Measurements from ENCODE around the gene SH3BGRL2.

Gene SH3BGRL2

DNA sequence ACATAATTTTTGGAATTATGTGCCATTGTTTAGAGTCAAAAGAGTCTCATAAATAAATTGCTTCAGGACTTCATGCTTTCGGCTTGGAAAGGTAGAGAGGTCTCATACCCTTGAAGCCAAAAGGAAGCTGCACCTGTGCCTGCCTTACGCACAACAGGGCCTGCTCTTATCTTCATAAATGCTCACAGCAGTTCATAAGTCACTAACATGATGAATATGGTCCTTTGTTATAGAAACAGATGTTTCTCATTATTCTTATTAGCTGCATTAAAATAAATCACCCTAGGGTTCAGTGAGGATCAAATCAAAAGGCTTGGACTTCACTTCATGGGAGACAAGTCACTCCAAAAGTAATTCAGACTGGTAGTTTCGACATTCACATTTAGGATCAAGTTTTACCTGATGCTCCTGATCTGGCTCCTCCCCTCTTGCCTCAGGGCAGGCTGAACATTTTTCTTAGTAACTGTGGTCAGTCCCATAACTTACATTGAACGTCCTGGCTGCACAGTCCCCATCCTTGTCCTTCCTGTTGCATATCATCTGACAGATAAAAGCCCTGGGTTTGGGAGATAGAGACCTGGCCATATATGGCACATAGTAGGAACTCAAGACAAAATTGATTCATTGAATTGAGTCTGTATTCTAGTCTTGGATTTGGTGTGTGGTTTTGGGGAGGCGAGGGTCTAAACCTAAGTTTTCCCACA lies 20.7 kb upstream of the SH3BGRL2 start:
- H3K4me3 ChIP-seq (ENCODE audit: low read depth, low read length): no peak overlapping the region
- DNase-seq: no peak
- in situ Hi-C loops (cut with HindIII; ENCODE audit: low pct_ligation_motif_present, low sequenced_read_pairs): no loop called here
- no peaks in the 10 kb centered on the region for H3K27me3 ChIP-seq (replicated peaks)
- no peaks in the 10 kb centered on the region for H3K36me3 ChIP-seq (replicated peaks)
- TF ChIP-seq, protein P1, sequence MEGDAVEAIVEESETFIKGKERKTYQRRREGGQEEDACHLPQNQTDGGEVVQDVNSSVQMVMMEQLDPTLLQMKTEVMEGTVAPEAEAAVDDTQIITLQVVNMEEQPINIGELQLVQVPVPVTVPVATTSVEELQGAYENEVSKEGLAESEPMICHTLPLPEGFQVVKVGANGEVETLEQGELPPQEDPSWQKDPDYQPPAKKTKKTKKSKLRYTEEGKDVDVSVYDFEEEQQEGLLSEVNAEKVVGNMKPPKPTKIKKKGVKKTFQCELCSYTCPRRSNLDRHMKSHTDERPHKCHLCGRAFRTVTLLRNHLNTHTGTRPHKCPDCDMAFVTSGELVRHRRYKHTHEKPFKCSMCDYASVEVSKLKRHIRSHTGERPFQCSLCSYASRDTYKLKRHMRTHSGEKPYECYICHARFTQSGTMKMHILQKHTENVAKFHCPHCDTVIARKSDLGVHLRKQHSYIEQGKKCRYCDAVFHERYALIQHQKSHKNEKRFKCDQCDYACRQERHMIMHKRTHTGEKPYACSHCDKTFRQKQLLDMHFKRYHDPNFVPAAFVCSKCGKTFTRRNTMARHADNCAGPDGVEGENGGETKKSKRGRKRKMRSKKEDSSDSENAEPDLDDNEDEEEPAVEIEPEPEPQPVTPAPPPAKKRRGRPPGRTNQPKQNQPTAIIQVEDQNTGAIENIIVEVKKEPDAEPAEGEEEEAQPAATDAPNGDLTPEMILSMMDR (IDR thresholded peaks at IDR 0.05; ENCODE audit: low read depth, low read length, missing control alignments): no peak
- H3K27ac ChIP-seq: no peak overlapping the region

DNA sequence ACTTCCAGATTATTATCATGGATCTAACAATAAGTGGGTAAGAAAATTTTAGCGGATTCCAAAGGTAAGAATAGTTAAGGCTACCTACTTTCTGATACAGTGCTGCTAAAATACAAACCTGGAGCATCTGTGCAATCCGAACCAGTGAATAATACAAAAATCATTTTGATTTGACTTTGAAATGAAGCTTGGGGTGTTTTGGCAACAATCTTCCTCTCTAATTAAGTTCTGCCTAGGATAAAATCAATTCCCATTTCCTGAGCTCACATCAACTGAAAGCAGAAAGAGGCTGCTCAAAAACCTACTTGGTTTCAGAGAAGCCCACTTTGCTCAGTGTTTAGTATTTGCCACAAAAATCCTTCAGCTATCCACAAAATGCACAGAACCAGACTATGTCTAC lies 18.7 kb upstream of the SH3BGRL2 start:
- TF ChIP-seq, protein P1 (IDR thresholded peaks at IDR 0.05; ENCODE audit: low read depth, low read length, missing control alignments): no peak
- Histone ChIP-seq H3K4me3 (ENCODE audit: low read depth, low read length) (no peak overlapping the region), H3K27ac (no peak overlapping the region), H3K27me3 (replicated peaks) (no peaks in the 10 kb centered on the region), H3K36me3 (replicated peaks) (no peaks in the 10 kb centered on the region)
- no peak for DNase-seq
- in situ Hi-C loops (cut with HindIII; ENCODE audit: low pct_ligation_motif_present, low sequenced_read_pairs): no loop called here

DNA sequence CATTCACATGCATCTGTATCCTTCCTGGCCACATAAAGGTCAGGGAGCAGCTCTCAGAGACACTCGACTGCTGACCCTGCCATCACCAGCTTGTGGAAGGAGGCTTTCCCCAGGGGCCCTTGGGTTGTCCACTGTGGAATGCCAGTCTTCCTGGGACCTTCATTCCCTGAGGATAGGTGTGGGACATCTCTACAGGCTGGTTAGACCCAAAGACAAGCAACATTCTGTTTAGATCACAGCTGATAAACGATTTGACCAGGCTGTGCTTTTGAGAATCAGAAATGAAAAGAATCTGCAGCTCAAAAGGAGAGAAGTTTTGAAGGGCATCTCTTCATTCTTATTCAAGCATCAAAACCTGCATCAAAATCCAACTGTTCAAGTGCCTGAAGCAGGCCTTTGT lies 18.2 kb upstream of the SH3BGRL2 start:
- Histone ChIP-seq H3K36me3 (replicated peaks) (no peaks in the 10 kb centered on the region), H3K27me3 (replicated peaks) (no peaks in the 10 kb centered on the region), H3K4me3 (ENCODE audit: low read depth, low read length) (no peak overlapping the region), H3K27ac (no peak overlapping the region)
- in situ Hi-C loops (cut with HindIII; ENCODE audit: low pct_ligation_motif_present, low sequenced_read_pairs): no loop called here
- TF ChIP-seq, protein P1 (IDR thresholded peaks at IDR 0.05; ENCODE audit: low read depth, low read length, missing control alignments): no peak
- DNase-seq: no peak

DNA sequence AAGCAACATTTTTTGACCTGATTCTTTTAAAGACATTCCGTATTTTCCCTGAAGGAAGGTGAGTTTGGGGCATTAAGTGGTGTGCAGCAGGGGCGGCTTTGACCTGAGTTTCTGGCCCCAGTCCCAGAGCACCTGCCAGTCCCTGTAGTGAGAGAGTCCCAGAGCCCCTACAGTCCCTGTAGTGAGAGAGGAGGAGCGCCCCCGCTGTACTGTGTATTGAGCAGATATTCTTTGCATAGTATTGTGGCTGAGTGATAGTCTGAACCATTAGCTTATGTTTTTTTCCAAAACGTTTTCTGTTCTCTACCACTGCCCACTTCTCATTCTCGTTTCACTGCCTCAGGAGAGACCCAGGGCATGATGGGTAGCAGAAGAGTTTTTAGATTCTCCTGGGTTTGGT lies 17.2 kb upstream of the SH3BGRL2 start:
- Histone ChIP-seq H3K4me3 (ENCODE audit: low read depth, low read length) (no peak overlapping the region), H3K36me3 (replicated peaks) (no peaks in the 10 kb centered on the region), H3K27ac (no peak overlapping the region), H3K27me3 (replicated peaks) (no peaks in the 10 kb centered on the region)
- TF ChIP-seq, protein P1 (IDR thresholded peaks at IDR 0.05; ENCODE audit: low read depth, low read length, missing control alignments): no peak
- in situ Hi-C loops (cut with HindIII; ENCODE audit: low pct_ligation_motif_present, low sequenced_read_pairs): no loop called here
- DNase-seq: no peak

DNA sequence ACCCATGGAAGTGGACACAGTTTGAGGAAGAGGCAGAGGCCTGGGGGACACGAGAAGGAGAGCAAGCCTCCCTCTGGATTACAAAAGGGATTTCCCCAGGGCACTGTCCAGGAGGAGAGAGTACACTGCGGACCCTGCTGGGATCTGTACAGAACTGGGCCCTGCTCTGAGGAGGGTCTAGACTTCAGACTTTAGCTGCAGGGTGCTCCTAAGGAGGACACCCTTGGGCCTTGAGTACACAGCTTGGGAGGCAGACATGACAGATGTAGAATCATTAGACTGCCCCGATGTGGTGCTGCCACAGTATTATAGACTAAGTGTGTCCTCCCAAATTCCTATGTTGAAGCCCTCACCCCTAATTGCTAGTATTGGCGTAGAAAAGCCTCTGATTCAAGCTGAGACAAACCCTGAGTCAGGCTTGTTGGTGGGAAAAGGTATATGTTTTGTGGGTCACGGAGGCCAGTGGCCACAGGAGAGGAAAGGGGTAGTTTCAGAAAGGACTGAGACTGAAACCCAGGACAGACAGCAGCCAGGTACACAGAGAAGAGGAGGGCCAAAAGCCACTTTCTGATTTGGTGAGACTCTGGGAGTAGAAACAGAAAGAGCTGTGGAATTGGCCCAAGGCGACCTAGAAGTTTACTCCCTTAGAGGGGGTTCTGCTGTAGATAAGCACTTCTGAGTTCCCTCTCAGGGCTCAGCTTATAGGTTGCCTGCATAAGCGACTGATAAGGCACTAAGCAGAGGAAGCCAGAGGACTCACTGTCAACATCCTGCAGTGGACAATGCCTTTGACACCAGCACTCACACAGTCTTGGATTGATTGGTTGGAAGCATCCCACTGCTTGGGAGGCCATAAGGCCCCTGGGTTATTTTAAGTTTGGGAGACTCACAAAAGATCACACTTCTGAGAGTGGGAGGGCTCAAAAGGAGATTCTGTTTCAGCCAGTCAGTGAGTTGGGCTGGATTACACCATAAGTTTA lies 16.5 kb upstream of the SH3BGRL2 start:
- TF ChIP-seq, protein P1 (IDR thresholded peaks at IDR 0.05; ENCODE audit: low read depth, low read length, missing control alignments): no peak
- Histone ChIP-seq H3K36me3 (replicated peaks) (no peaks in the 10 kb centered on the region), H3K4me3 (ENCODE audit: low read depth, low read length) (no peak overlapping the region), H3K27me3 (replicated peaks) (no peaks in the 10 kb centered on the region), H3K27ac (no peak overlapping the region)
- in situ Hi-C loops (cut with HindIII; ENCODE audit: low pct_ligation_motif_present, low sequenced_read_pairs): no loop called here
- DNase-seq: no peak
